NT2/D1 (cell line): ENCODE results near the gene SRRM4.

Source experiments
- DNase-seq: peaks from one replicate; pipeline ENCODE4 v3.0.0-alpha.2; 2011; ENCODE audit warnings: low read depth, low spot score
- H3K27me3 ChIP-seq: 2 replicates; pipeline ENCODE4 v1.6.0; 2011; ENCODE audit warnings: mild to moderate bottlenecking; ENCODE audit not compliant: insufficient read length, insufficient read depth
- H3K36me3 ChIP-seq: 2 replicates; pipeline ENCODE4 v1.6.1; 2011; ENCODE audit warnings: mild to moderate bottlenecking, low read length, mixed read lengths; ENCODE audit not compliant: insufficient read depth, insufficient read length
- H3K4me1 ChIP-seq: 2 replicates; pipeline ENCODE4 v1.5.1; 2011; ENCODE audit not compliant: insufficient read depth, insufficient read length
- H3K4me3 ChIP-seq: 2 replicates; pipeline ENCODE4 v1.5.1; 2011; ENCODE audit warnings: low read depth; ENCODE audit not compliant: insufficient read length
- H3K9ac ChIP-seq: 2 replicates; pipeline ENCODE4 v1.6.0; 2011; ENCODE audit warnings: low read depth; ENCODE audit not compliant: insufficient read length
- H3K9me3 ChIP-seq: 2 replicates; pipeline ENCODE4 v1.5.1; 2011; ENCODE audit warnings: mild to moderate bottlenecking, low read length; ENCODE audit not compliant: insufficient read depth
- SUZ12 ChIP-seq: IDR thresholded peaks from 2 replicates; pipeline ENCODE4 v1.6.1; 2011; ENCODE audit not compliant: insufficient read length, insufficient read depth; ENCODE audit errors: extremely low read depth
- YY1 ChIP-seq: IDR thresholded peaks from 2 replicates; pipeline ENCODE4 v1.6.1; 2011; ENCODE audit not compliant: insufficient read length, insufficient read depth
- ZNF274 ChIP-seq: IDR thresholded peaks from 2 replicates; pipeline ENCODE4 v1.6.1; 2011; ENCODE audit warnings: mild to moderate bottlenecking, low read depth, low read length

SRRM4 gene

DNA sequence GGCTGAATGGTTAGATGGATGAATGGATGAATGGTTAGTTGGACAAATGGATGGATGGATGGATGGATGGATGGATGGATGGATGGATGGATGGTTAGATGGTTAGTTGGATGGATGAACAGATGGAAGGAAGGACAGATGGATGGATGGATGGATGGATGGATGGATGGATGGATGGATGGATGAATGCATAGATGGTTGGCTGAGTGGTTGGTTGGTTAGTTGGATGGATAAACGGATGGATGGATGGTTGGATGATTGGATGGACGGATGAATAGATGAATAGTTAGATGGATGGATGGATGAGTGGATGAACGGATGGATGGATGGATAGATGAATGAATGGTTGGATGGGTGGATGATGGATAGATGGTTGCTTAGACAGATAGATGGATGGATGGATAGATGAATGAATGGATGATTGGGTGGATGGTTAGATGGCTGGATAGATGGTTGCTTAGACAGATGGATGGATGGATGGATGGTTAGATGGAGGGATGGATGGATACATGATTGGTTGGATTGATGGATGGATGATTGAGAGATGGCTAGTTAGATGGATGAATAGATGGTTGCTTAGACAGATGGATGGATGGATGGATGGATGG, 148.6 kb downstream of the SRRM4 start:
- H3K4me1 ChIP-seq = no peaks in the 10 kb centered on the region
- TF ChIP-seq ZNF274 (no peak), YY1 (no peak), SUZ12 (no peak)
- H3K9me3 ChIP-seq = peaks cover 48% of the 10 kb centered on the region
- no peaks in the 10 kb centered on the region for H3K27me3 ChIP-seq
- no peak overlapping the region for H3K4me3 ChIP-seq
- no peak overlapping the region for H3K9ac ChIP-seq
- no peaks in the 10 kb centered on the region for H3K36me3 ChIP-seq
- DNase-seq = no peak

DNA sequence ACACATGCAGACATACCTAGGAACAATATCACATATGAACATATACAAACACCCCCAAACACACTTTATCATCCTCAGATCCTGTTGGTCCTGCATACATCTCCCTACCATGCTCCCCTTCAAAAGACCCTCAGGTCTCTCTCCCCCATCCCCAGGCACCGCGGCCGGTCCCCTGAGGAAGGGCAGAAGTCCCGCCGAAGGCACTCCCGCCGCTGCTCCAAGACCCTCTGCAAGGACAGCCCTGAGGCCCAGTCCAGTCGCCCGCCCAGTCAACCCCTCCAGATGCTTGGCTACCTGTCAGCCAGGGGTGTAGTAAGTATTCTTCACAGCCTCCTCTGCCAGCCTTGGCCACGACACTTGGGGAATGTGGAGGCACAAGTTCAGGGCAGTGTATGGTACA, 149.2 kb downstream of the SRRM4 start:
- H3K4me3 ChIP-seq = no peak overlapping the region
- H3K9me3 ChIP-seq = peaks cover 48% of the 10 kb centered on the region
- H3K9ac ChIP-seq = no peak overlapping the region
- no peaks in the 10 kb centered on the region for H3K4me1 ChIP-seq
- no peaks in the 10 kb centered on the region for H3K27me3 ChIP-seq
- TF ChIP-seq SUZ12 (no peak), YY1 (no peak), ZNF274 (no peak)
- DNase-seq = no peak
- H3K36me3 ChIP-seq = no peaks in the 10 kb centered on the region

DNA sequence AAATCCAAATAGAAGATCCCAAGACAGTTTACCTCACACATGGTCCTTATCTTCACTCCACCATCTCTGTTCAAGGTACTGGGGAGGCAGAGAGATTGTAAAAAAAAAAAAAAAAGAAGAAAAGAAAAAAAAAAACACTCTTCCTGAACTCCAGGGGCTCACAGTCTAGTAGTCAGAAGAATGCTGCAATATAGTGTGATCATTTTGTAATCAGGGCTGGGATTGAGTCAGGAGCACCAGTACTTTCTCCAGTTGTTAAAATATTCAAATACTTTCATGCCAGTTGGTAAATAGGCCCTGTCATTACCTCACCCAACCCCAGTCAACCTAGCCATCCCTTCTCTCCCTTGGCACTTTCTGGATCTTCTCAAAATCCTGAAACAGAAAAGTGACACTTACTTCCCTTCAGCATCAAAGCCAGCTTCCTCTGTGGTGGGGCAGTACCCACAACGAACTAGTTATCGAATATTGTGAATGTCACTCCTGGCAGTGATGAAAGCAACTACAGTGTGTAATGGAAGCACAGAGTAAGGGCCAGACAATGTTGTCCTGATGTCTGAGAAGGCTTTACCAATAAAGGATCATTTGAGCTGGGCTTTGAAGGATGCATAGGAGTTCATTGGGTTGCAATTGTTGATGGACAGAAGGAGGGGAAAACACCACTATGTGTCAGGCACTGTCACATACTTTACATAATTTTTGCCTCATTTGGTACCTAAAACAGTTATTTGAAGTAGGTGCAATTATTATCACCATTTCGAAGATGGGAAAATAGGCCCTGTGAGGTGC, 153.1 kb downstream of the SRRM4 start:
- no peak for DNase-seq
- H3K4me1 ChIP-seq = no peaks in the 10 kb centered on the region
- TF ChIP-seq SUZ12 = no peak
- TF ChIP-seq ZNF274 = no peak
- no peak for TF ChIP-seq YY1
- peaks cover 48% of the 10 kb centered on the region for H3K9me3 ChIP-seq
- no peaks in the 10 kb centered on the region for H3K27me3 ChIP-seq
- peaks cover 13% of the 10 kb centered on the region for H3K36me3 ChIP-seq
- H3K9ac ChIP-seq = no peak overlapping the region
- no peak overlapping the region for H3K4me3 ChIP-seq

DNA sequence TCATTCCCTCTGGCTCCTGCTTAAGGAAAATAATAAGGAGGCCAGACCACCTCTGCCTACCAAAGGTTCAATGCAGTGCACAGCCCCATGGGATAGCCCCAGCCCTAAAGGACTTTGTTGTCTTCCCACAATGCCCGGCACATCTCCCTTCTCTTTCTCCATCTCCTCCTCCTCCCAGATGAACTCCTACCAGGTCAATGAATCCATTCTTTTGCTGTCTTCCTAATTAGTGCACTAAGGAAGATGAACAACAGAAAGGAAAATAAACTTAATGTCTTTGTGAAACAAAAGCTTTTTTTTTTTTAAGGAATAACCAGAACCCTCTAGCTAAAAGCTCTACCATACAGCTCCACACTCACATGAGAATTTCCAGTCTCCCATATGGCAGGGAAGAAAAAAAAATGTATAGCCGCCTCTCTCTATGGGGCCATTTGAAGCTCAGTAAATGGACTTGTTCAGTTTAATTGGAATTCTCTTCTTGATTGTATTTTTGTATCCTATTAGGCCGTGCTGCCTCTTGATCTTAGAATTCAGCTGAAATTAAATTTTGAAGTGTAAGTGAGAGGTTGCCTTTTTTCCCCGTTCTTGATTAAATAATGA, 155.6 kb downstream of the SRRM4 start:
- H3K36me3 ChIP-seq = peaks cover 13% of the 10 kb centered on the region
- no peak overlapping the region for H3K9ac ChIP-seq
- H3K27me3 ChIP-seq = no peaks in the 10 kb centered on the region
- no peak for TF ChIP-seq SUZ12
- TF ChIP-seq YY1 = no peak
- no peak for TF ChIP-seq ZNF274
- no peak overlapping the region for H3K4me3 ChIP-seq
- H3K4me1 ChIP-seq = peaks cover 1% of the 10 kb centered on the region
- peaks cover 30% of the 10 kb centered on the region for H3K9me3 ChIP-seq
- no peak for DNase-seq

DNA sequence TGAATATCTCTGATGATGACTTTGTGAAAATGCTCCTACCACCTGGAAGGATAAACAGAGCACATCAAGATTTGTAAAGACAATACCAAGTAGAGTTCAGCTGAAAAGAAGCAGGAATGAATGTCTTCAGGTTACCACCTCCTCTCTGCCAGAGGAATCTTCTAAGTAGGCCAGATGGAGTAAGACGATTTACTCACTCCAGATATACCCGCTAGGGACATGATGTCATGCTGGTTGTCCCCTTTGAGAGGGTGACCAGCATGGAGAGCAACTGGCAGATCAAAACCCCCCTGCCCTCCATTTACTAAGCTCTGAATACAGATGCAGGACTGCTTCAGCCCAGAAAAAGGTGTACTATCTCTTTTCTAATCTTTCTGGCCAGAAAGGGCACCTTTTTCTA, 158.1 kb downstream of the SRRM4 start:
- H3K4me3 ChIP-seq = no peak overlapping the region
- peaks cover 4% of the 10 kb centered on the region for H3K9me3 ChIP-seq
- no peaks in the 10 kb centered on the region for H3K27me3 ChIP-seq
- H3K36me3 ChIP-seq = peaks cover 13% of the 10 kb centered on the region
- no peak for DNase-seq
- H3K9ac ChIP-seq = no peak overlapping the region
- peaks cover 1% of the 10 kb centered on the region for H3K4me1 ChIP-seq
- no peak for TF ChIP-seq ZNF274
- TF ChIP-seq SUZ12 = no peak
- TF ChIP-seq YY1 = no peak

DNA sequence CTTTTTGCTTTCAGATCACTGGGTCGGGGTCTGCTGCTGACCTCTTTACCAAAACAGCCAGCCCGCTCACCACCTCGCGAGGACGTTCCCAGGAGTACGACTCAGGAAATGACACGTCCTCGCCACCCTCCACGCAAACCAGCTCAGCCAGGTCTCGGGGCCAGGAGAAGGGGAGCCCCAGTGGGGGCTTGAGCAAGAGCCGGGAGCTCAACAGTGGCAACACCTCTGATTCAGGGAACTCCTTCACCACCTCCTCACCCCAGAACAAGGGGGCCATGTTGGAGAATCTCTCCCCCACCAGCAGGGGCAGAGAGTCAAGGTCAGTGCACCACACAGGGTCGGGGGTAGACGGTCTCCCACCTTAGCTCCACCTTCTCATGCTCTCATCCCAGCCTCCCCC, 164.0 kb downstream of the SRRM4 start:
- no peak for DNase-seq
- Histone ChIP-seq H3K9me3 (no peaks in the 10 kb centered on the region), H3K27me3 (no peaks in the 10 kb centered on the region), H3K4me3 (no peak overlapping the region), H3K9ac (no peak overlapping the region), H3K36me3 (no peaks in the 10 kb centered on the region), H3K4me1 (peaks cover 1% of the 10 kb centered on the region)
- TF ChIP-seq ZNF274 = no peak
- TF ChIP-seq SUZ12 = no peak
- no peak for TF ChIP-seq YY1

DNA sequence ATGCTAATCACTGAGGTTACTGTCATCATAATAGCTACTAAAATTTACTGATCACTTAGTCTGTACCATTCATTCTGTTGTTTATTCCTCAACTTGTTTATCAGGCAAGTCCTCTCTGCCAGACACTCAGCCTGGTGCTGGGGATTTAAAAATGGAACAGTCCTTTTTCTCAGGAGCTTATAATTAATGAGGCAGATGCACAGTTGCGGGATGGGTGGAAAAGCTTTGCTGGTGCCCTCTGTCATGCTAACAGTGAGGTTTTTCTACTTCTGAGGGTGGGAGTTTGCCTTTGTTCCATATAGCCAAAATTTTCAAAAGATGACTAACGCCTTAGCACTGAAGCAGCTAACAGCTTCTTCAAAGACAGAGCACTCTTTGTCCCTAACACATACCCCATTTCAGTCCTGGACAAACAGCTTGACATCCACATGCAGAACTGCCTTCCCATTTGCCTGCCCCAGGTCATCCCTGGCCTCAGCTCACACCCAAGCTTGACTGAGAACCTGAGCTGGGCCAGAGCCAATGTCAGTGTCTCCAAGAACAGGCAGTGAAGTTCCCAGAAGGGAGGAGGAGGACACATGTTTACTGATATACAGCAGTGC, 166.6 kb downstream of the SRRM4 start:
- TF ChIP-seq SUZ12 (no peak), YY1 (no peak), ZNF274 (no peak)
- H3K9ac ChIP-seq = no peak overlapping the region
- H3K9me3 ChIP-seq = peaks cover 24% of the 10 kb centered on the region
- H3K27me3 ChIP-seq = no peaks in the 10 kb centered on the region
- DNase-seq = no peak
- no peaks in the 10 kb centered on the region for H3K4me1 ChIP-seq
- no peak overlapping the region for H3K4me3 ChIP-seq
- peaks cover 6% of the 10 kb centered on the region for H3K36me3 ChIP-seq
